ENCODE results near the gene EPS8.

Gene EPS8

DNA sequence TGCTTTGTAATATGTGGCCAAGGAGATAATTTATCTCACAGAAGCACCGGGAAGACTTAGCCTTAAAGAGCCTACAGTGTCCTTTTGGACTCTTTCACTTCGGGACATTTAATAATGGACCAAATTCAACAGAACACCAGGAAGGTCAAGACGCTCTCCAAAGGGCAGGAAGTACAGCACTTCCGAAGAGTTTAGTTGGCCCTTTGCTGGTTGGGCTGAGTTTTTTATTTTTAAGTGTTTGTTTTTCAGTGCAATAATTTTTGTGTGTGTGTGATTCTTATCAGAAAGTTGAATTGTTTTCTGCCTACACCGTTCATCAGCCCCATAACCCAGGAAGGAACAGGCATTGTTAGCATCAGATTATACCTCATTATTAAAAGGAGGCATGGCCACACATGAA lies 193.0 kb downstream of the EPS8 start:
- no peak for DNase-seq

- DNase-seq, result no peak
Observed at GRCh38 chr12:15592934-15593333, 196.3 kb downstream of the EPS8 start.

DNA sequence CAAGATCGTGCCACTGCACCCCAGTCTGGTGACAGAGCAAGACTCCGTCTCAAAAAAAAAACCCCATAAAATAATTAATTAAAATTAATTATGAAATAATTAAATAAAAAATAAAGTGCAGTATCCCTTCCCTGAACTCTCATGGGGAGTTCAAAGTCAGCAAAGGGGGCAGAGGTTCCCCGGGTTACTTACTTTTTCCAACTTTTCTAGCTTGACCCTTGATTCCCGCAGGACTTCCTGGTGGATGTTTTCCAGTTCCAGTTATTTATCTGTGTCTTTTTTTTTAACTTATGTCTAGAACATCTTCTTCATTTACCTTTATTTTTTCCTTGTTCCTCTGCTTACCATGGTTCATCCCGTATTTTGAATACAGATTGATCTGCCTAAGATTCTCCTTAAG lies 197.4 kb downstream of the EPS8 start:
- DNase-seq, result no peak

- peak; percentile 40 for DNase-seq
Observed at GRCh38 chr12:15590180-15590826, 198.9 kb downstream of the EPS8 start.

DNA sequence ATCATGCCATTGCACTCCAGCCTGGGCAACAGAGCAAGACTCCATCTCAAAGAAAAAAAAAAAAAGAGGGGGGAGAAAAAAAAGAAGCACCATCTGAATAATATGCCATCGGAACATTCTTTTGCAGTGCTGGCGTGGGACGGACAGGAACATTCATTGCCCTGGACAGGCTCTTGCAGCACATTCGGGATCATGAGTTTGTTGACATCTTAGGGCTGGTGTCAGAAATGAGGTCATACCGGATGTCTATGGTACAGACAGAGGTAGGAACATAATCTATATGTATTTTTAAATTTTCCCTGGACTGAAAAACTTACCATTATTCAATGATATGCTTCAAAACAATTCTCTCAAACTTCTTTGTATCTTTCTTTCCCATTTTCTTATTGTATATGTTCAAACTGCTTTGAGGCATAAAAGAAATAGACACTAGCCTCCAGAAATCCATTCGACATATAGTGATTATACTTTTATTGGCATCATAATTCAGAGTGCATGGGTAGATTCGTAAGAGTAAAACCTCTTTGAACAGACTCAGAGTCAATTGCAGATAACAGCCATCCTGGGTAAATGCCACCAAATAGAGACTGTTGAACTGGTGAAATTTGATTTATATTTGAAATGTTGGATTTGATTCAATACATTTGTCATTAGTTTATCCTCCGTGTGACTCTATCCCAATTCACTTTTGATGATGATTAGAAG lies 199.7 kb downstream of the EPS8 start:
- DNase-seq, result no peak

GRCh38 chr12:15584366-15585041 lies 204.7 kb downstream of the EPS8 start:
- no peak for DNase-seq

- DNase-seq, result no peak
Observed at GRCh38 chr12:15583804-15584203, 205.4 kb downstream of the EPS8 start.

DNA sequence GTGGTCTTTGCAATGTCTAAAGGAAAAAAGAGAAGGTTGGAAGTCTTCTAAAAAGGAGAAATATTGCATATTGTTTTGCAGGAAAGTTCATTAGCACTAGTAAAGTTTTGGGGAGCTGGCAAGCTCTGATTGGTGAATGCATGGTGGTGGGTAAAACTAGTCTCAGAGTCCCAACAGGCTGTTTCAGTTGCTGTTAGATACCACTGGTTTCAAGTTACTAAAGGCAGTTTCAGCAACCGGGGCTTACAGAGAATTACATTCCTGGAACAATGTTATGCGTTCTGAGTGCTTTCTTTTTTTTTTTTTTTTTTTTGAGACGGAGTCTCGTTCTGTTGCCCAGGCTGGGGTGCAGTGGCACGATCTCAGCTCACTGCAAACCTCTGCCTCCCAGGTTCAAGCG lies 208.2 kb downstream of the EPS8 start:
- DNase-seq, result no peak

DNA sequence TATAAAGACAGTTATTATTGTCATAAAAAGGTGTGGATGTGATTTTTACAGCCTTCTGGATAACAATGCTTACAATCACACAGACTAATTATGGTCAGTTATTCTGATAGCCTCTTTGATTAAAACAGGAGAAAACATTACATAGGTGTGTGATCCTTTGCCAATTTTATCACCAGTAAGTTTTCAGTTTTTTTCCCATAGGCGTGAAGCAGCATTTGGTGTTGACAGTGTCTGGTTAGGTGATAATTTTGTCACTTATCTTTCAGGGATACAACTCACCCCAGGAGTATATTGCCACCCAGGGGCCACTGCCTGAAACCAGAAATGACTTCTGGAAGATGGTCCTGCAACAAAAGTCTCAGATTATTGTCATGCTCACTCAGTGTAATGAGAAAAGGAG lies 208.8 kb downstream of the EPS8 start:
- no peak for DNase-seq

- DNase-seq, result no peak
Observed at GRCh38 chr12:15575671-15576541, 213.3 kb downstream of the EPS8 start.

GRCh38 chr12:15574353-15574752 lies 214.8 kb downstream of the EPS8 start:
- DNase-seq, result no peak
